Measurements from ENCODE around the gene TTF2. TPM values are rescaled to one million over a fixed set of nuclear protein-coding genes. Genes with fewer than 3 reads are reported as not detected.
A peak's percentile ranks its signal among the peaks of the same experiment; 100 is the strongest.
"Not testable (repeated sequence)": the region's sequence is repeated elsewhere in the genome, so short reads cannot be mapped to it uniquely, and the experiment has no call there.

Gene TTF2
- total RNA-seq, 1 donor from 2014 or later = 58.4 TPM

DNA sequence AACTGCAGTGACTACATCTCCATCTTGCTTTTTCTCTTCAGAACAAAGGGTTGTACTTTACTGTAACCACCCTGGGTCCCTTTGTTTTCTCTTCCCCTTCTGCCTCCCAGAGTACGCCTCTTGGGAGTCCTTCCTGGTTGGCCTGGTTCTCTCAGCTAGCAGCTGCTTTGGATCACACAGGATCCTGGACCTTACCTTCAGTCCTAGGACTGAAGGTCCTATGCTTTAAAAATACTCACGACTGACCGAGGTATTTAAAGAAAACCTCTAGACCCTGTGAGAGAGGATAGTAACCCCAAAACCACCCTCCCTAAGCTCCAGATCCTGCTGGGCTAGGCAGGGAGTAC is 56.6 kb downstream of the TTF2 start:
- Mint-ChIP-seq H3K27me3 (no peaks in the 10 kb centered on the region), H3K4me3 (ENCODE audit: low read depth) (peak overlapping the region; percentile 40), H3K36me3 (ENCODE audit: insufficient read depth) (peaks cover 31% of the 10 kb centered on the region), H3K4me1 (ENCODE audit: low read depth) (peaks cover 24% of the 10 kb centered on the region), H3K27ac (no peak overlapping the region), H3K9me3 (ENCODE audit: low read depth) (no peaks in the 10 kb centered on the region)
- TF ChIP-seq, protein P1, sequence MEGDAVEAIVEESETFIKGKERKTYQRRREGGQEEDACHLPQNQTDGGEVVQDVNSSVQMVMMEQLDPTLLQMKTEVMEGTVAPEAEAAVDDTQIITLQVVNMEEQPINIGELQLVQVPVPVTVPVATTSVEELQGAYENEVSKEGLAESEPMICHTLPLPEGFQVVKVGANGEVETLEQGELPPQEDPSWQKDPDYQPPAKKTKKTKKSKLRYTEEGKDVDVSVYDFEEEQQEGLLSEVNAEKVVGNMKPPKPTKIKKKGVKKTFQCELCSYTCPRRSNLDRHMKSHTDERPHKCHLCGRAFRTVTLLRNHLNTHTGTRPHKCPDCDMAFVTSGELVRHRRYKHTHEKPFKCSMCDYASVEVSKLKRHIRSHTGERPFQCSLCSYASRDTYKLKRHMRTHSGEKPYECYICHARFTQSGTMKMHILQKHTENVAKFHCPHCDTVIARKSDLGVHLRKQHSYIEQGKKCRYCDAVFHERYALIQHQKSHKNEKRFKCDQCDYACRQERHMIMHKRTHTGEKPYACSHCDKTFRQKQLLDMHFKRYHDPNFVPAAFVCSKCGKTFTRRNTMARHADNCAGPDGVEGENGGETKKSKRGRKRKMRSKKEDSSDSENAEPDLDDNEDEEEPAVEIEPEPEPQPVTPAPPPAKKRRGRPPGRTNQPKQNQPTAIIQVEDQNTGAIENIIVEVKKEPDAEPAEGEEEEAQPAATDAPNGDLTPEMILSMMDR (IDR thresholded peaks at IDR 0.05; ENCODE audit: unreplicated experiment) = no peak
- DNase-seq (ENCODE audit: low spot score, unreplicated experiment) = no peak

DNA sequence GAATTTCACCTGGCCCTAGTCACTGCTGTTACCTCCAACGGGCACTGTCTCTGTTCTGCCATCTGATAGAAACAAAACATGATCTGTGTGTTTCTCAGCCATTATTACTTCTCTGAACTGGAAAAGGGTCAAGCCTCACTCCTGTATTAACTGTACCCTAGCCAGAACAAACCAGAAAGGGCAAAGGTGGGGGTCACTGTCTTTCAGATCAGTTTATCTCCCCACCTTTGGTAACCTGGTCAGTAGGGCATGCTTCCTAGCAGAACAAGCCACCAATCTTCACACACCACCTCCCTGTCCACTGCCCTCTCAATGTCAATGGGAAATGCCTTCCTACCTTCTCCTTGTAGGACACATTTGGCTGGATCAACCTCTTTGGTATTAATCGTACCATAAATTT is 57.6 kb downstream of the TTF2 start:
- peak overlapping the region; percentile 49 for H3K27ac Mint-ChIP-seq
- H3K36me3 Mint-ChIP-seq (ENCODE audit: insufficient read depth) = peaks cover 25% of the 10 kb centered on the region
- no peaks in the 10 kb centered on the region for H3K27me3 Mint-ChIP-seq
- H3K4me3 Mint-ChIP-seq (ENCODE audit: low read depth) = peak overlapping the region; percentile 12
- TF ChIP-seq, protein P1 (IDR thresholded peaks at IDR 0.05; ENCODE audit: unreplicated experiment) = no peak
- DNase-seq (ENCODE audit: low spot score, unreplicated experiment) = no peak
- no peaks in the 10 kb centered on the region for H3K9me3 Mint-ChIP-seq (ENCODE audit: low read depth)
- peaks cover 24% of the 10 kb centered on the region for H3K4me1 Mint-ChIP-seq (ENCODE audit: low read depth)

DNA sequence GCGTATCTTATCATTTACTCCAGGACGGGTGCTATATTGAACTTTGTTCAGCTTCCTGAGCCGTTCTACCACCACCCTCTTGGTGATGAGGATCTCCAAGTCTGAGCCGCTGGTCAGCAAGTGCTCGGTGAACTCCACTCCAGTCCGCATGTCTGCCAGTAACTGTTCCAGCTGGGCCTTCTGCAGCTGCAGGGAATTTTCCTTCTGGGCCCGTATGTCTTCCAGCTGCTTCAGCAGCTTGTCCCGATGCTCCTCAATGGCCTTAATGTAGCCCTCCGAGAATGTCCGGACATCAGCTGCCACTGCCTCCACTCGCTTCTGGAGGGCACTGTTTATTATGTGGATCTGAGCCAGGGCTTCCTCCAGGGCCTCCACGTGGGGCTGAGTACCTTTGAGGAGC is 58.0 kb downstream of the TTF2 start:
- no peaks in the 10 kb centered on the region for H3K27me3 Mint-ChIP-seq
- DNase-seq (ENCODE audit: low spot score, unreplicated experiment) = no peak
- H3K27ac Mint-ChIP-seq = no peak overlapping the region
- H3K36me3 Mint-ChIP-seq (ENCODE audit: insufficient read depth) = peaks cover 25% of the 10 kb centered on the region
- no peak overlapping the region for H3K4me3 Mint-ChIP-seq (ENCODE audit: low read depth)
- TF ChIP-seq, protein P1 (IDR thresholded peaks at IDR 0.05; ENCODE audit: unreplicated experiment) = no peak
- peaks cover 26% of the 10 kb centered on the region for H3K4me1 Mint-ChIP-seq (ENCODE audit: low read depth)
- no peaks in the 10 kb centered on the region for H3K9me3 Mint-ChIP-seq (ENCODE audit: low read depth)

DNA sequence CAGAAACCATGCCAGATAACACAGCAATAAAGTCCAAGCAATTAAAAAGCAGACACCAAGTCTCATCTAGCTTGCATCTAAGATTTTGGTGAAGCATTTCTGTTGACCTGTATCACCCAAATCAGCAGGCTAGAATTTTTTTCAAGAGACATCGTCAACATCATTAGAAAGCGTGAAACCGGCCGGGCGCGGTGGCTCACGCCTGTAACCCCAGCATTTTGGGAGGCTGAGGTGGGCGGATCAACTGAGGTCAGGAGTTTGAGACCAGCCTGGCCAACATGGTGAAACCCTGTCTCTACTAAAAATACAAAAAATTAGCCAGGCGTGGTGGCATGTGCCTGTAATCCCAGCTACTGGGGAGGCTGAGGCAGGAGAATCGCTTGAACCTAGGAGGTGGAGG is 59.0 kb downstream of the TTF2 start:
- not testable (repeated sequence) for H3K27me3 Mint-ChIP-seq; H3K4me3 Mint-ChIP-seq (ENCODE audit: low read depth); H3K27ac Mint-ChIP-seq; DNase-seq (ENCODE audit: low spot score, unreplicated experiment); H3K9me3 Mint-ChIP-seq (ENCODE audit: low read depth)
- Mint-ChIP-seq H3K36me3 (ENCODE audit: insufficient read depth) (peaks cover 23% of the 10 kb centered on the region), H3K4me1 (ENCODE audit: low read depth) (peaks cover 27% of the 10 kb centered on the region)

DNA sequence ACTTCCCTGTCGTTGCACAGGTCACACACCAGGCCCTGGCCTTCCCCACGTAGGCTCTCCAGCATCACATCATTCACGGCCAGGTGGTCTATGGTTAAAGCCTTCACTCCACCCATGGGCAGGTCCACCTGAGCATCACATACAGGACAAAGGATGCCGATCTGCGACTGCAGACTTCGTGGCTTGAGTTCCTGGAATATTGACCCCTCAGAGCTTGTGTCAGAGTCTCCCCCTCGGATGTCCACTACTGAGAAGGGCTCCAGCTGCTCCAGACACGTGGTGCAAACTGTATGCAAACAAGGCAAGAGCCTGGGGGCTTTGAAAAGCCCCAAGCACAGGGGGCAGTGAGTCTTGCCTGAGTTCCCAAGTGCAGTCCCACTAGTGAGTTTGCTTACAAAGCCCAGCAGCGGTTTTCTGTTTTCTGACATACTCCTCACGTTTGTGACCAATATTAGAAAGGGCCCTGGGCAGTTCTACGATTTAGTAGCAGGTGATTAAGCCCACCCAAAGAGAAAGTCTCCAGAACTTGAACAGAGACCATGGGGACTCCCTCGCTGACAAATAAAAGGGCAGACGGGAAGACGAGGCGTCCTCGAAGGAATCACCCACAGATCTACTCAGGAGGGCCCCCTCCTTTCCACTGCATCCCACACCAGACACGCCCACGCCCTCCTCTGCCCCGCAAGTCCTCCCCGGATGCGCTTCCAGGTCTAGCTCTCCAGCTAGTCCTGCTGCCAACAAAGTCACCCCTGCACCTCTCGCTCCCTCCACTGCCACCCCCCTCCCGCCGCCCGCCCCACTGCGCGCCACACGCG is 60.9 kb downstream of the TTF2 start:
- no peaks in the 10 kb centered on the region for H3K9me3 Mint-ChIP-seq (ENCODE audit: low read depth)
- H3K27me3 Mint-ChIP-seq = no peaks in the 10 kb centered on the region
- peak; percentile 10 for DNase-seq (ENCODE audit: low spot score, unreplicated experiment)
- H3K36me3 Mint-ChIP-seq (ENCODE audit: insufficient read depth) = peaks cover 14% of the 10 kb centered on the region
- TF ChIP-seq, protein P1 (IDR thresholded peaks at IDR 0.05; ENCODE audit: unreplicated experiment) = no peak
- H3K4me1 Mint-ChIP-seq (ENCODE audit: low read depth) = peaks cover 25% of the 10 kb centered on the region
- H3K27ac Mint-ChIP-seq = peak overlapping the region; percentile 95
- peak overlapping the region; percentile 82 for H3K4me3 Mint-ChIP-seq (ENCODE audit: low read depth)
